RWPE2 (cell line): Measurements from ENCODE around the gene RCAN1.

Experiments used
- ATAC-seq: fragments of 200-7000 bp; cut with Tn5 transposase; 3 replicates; pipeline ENCODE4 v1.9.1; 2021; ENCODE audit warnings: low read depth
- DNase-seq: peaks from one replicate; pipeline ENCODE4 v3.0.0-alpha.2; 2020; ENCODE audit warnings: low spot score
- H3K27ac ChIP-seq: fragments of 450-650 bp; 2 replicates; pipeline ENCODE4 v1.5.1; 2017; ENCODE audit warnings: mild to moderate bottlenecking; ENCODE audit not compliant: poor library complexity, severe bottlenecking
- H3K27me3 ChIP-seq: fragments of 250-450 bp; sonication (Bioruptor Pico); 2 replicates; pipeline ENCODE4 v1.5.1; 2021; ENCODE audit warnings: mild to moderate bottlenecking, moderate library complexity; ENCODE audit not compliant: insufficient read depth, poor library complexity, severe bottlenecking
- H3K36me3 ChIP-seq: fragments of 250-450 bp; sonication (Bioruptor Pico); 2 replicates; pipeline ENCODE4 v1.5.1; 2020; ENCODE audit warnings: low read depth, mild to moderate bottlenecking, moderate library complexity
- H3K4me1 ChIP-seq: fragments of 250-450 bp; sonication (Bioruptor Pico); 2 replicates; pipeline ENCODE4 v1.5.1; 2021; ENCODE audit warnings: mild to moderate bottlenecking, moderate library complexity; ENCODE audit not compliant: insufficient read depth, poor library complexity, severe bottlenecking
- H3K4me3 ChIP-seq: fragments of 250-450 bp; sonication (Bioruptor Pico); 2 replicates; pipeline ENCODE4 v1.5.1; 2021; ENCODE audit warnings: mild to moderate bottlenecking, moderate library complexity; ENCODE audit not compliant: severe bottlenecking
- H3K9me3 ChIP-seq: fragments of 250-450 bp; sonication (Bioruptor Pico); 2 replicates; pipeline ENCODE4 v1.5.1; 2021; ENCODE audit warnings: mild to moderate bottlenecking, moderate library complexity; ENCODE audit not compliant: severe bottlenecking
- CTCF ChIP-seq: fragments of 450-650 bp; IDR thresholded peaks from one replicate; pipeline ENCODE4 v1.5.1; 2017; ENCODE audit warnings: mild to moderate bottlenecking, moderate library complexity; ENCODE audit not compliant: poor library complexity, severe bottlenecking

RCAN1 gene

DNA sequence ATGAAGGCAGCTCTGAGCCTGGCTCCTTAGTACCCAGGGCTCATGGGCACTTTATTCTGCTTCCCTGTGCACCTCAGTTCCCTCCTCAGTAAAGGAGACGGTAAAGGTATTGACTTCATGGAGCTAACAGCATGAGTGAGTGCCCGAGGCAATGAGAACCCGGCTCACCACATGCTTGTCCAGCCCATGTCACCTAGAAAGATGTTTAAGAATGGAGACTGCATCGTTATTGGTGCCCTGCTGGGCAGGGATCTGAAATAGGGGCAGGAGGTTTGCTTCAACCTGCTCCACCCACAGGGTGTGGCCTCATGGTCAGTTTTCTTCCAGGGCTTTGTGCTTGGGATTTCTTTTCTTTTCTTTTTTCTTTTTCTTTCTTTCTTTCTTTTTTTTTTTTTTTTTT lies 95.9 kb downstream of the RCAN1 start:
- no peaks in the 10 kb centered on the region for H3K4me1 ChIP-seq
- DNase-seq (no peak), ATAC-seq (no peak)
- TF ChIP-seq CTCF: no peak
- H3K27me3 ChIP-seq: no peaks in the 10 kb centered on the region
- H3K9me3 ChIP-seq: no peaks in the 10 kb centered on the region
- peaks cover 20% of the 10 kb centered on the region for H3K36me3 ChIP-seq
- no peak overlapping the region for H3K27ac ChIP-seq
- H3K4me3 ChIP-seq: no peak overlapping the region

DNA sequence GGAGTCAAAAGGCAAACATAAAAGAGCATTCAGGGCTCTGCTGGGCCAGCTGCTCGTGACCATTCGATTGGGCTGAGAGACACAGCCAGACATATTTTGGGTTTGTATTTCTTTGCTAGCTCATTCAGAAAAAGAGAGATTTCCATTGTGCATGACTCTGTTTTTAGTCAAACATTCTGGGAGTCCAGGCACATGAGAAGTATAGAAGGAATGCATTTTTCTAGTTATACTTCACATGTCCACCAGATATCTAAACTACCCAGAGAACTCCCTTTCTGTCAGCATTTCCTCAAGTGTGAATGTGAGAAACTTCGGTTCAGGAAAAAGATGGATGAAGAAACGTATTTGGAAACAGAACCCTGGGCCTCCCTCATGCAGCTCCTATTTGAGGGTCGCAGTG lies 96.6 kb downstream of the RCAN1 start:
- H3K36me3 ChIP-seq: peaks cover 20% of the 10 kb centered on the region
- no peaks in the 10 kb centered on the region for H3K27me3 ChIP-seq
- no peak overlapping the region for H3K4me3 ChIP-seq

GRCh38 chr21:34517491-34518245 lies 97.2 kb downstream of the RCAN1 start:
- no peaks in the 10 kb centered on the region for H3K9me3 ChIP-seq
- peak; percentile 19 for TF ChIP-seq CTCF
- no peaks in the 10 kb centered on the region for H3K4me1 ChIP-seq
- ATAC-seq (peak; percentile 38; the same call in 1 of the 3 replicates), DNase-seq (no peak)
- H3K4me3 ChIP-seq: no peak overlapping the region
- H3K27me3 ChIP-seq: no peaks in the 10 kb centered on the region
- no peak overlapping the region for H3K27ac ChIP-seq
- peaks cover 20% of the 10 kb centered on the region for H3K36me3 ChIP-seq

More for the DNA sequence above, 96.6 kb downstream of the RCAN1 start:
- no peaks in the 10 kb centered on the region for H3K9me3 ChIP-seq
- TF ChIP-seq CTCF: no peak
- DNase-seq (no peak), ATAC-seq (no peak)
- no peaks in the 10 kb centered on the region for H3K4me1 ChIP-seq
- no peak overlapping the region for H3K27ac ChIP-seq

DNA sequence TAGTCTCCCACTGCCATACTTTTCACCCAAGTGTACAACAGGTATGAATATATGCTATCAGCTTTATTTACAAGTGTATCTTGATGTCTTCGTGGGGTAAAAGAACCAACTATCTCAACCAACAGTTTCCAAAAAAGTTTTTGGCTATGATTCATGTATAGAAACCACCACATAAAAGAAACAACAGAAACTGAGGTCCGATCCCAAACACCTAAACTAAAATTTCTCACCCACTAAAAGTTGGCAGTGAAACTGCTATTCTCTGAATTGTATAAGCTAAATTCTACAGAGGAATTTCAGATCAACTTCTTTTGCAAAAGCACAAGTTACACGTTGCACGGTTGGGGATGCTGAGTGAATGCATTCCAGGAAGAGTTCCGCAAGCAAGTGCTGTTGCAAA lies 97.9 kb downstream of the RCAN1 start:
- Histone ChIP-seq H3K27ac (no peak overlapping the region), H3K4me1 (no peaks in the 10 kb centered on the region), H3K9me3 (no peaks in the 10 kb centered on the region), H3K4me3 (no peak overlapping the region), H3K27me3 (no peaks in the 10 kb centered on the region), H3K36me3 (peaks cover 20% of the 10 kb centered on the region)
- TF ChIP-seq CTCF: no peak
- DNase-seq (no peak), ATAC-seq (no peak)

DNA sequence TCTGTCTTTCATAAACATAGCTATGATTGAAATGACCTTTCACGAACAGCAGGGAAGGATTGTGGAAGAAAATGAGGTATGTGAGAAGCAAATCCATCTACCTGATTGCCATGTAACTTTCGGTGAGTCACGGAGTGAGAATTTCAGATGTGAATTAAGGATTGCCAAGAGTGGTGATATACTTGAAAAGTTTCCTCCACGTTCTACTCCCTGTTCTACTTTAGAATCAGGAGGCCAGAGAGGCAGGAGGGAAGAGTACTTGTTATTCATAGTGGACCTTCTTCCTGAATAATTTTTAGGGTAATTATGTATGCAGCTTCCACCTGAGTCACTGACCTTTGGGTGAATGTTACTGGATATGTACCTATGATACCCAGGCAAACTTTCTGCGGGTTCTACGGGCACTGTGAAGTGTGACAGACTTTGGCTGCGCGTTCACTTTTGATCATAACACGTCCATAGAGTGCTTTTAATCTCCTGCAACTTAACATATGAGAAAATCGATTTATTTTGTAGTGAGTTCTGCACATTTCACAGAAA lies 100.3 kb downstream of the RCAN1 start:
- no peak for TF ChIP-seq CTCF
- H3K4me1 ChIP-seq: no peaks in the 10 kb centered on the region
- no peak overlapping the region for H3K27ac ChIP-seq
- peaks cover 12% of the 10 kb centered on the region; the same call in 1 of the 2 replicates for H3K36me3 ChIP-seq
- no peaks in the 10 kb centered on the region for H3K27me3 ChIP-seq
- no peak for DNase-seq
- H3K9me3 ChIP-seq: no peaks in the 10 kb centered on the region
- H3K4me3 ChIP-seq: no peak overlapping the region
- ATAC-seq: no peak
